ENCODE data around the gene ZNF324. TPM values are rescaled to one million over a fixed set of nuclear protein-coding genes. Genes with fewer than 3 reads are reported as not detected.
"Not testable (repeated sequence)": the region's sequence is repeated elsewhere in the genome, so short reads cannot be mapped to it uniquely, and the experiment has no call there.

Gene ZNF324
- total RNA-seq, 1 donor from 2014 or later = 12.7 TPM

DNA sequence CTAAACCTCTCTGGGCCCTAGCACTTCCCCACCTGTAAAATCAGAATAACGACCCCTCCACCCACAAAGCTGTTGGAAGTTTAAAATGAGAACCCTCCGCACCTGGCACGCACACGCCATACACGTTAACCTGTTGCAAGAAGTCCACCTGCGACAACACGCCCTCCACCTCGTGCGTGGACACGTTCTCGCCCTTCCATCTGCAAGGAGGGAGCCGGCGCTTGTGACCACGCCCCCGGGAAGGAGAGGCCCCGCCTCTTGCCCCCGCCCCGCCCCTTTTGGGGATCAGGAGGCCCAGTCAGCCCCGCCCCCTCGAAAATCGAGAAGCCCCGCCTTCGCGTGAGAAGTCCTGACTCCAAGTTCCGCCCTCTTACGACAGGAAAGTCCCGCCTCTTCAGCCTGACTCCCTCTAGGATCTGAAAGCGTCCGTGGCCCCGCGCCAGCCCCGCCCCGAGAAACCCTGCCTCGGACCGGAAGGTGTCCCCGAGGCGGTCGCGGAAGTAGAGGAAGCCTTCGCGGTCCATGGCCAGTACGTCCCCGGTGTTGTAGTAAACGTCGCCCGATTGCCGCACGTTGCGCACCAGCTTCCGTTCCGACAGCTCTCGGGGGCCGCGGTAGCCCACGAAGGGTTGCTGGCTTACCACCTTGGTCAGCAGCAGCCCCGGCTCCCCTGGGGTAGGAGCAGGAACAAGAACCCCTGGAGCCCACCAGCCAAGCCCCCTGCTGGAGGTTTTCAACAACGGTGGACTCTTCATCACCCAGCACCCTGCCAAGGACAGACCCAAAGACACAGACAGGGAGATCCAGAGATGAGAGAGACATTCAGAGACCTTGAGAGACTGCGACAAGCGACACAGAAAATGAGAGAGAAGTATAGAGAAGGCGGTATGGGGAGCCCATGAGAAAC lies 32.4 kb downstream of the ZNF324 start:
- peak; percentile 86 for DNase-seq (ENCODE audit: low read depth, low spot score)

DNA sequence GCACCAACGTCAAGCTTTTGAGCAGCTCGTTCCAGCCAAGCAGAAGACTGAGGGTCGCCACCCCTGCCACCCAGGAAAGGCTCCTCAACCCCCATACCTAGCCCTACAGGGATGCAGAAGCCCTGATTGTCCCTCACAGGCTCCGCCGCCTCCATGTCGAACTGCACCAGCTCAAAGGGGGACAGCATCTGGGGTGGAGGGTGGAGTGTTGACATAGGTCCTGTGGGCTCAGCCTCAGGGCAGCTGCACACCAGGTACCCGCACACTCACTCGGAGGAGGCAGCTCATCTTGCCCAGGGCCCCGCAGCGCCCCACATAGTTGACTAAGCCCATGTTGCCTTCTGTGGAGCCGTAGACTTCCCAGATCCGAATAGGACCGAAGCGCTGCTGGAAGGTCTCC lies 33.4 kb downstream of the ZNF324 start:
- DNase-seq (ENCODE audit: low read depth, low spot score) = no peak

DNA sequence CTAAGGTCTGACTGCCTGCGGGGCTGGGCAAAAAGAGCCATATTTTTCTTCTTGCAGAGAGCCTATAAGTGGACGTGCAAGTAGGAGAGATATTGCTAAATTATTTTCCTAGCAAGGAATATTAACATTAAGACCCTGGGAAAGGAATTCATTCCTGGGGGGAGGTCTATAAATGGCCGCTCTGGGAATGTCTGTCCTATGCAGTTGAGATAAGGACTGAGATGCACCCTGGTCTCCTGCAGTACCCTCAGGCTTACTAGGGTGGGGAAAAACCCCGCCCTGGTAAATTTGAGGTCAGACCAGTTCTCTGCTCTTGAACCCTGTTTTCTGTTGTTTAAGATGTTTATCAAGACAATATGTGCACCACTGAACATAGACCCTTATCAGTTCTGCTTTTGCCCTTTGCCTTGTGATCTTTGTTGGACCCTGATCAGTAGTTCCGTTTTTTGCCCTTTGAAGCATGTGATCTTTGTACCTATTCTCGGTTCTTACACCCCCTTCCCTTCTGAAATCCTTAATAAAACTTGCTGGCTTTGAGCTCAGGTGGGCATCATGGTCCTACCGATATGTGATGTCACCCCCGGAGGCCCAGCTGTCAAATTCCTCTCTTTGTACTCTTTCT lies 40.8 kb downstream of the ZNF324 start:
- not testable (repeated sequence) for DNase-seq (ENCODE audit: low read depth, low spot score)

DNA sequence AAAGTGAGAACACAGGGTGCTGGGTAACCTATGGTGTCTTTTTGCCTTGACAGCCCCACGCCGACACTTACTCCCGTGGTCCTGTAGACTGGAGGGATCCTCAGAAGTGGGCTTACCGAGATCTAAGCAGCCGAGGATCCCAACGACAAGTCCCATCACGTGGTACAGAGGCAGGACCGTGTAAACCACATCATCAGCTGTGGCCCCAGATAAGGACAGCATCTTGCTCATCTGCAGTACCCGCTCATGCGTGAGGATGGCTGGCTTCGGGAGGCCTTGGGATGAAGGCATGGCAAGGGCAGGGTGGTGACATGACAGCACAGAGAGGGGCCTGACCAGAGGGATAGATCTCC lies 42.8 kb downstream of the ZNF324 start:
- DNase-seq (ENCODE audit: low read depth, low spot score) = no peak

DNA sequence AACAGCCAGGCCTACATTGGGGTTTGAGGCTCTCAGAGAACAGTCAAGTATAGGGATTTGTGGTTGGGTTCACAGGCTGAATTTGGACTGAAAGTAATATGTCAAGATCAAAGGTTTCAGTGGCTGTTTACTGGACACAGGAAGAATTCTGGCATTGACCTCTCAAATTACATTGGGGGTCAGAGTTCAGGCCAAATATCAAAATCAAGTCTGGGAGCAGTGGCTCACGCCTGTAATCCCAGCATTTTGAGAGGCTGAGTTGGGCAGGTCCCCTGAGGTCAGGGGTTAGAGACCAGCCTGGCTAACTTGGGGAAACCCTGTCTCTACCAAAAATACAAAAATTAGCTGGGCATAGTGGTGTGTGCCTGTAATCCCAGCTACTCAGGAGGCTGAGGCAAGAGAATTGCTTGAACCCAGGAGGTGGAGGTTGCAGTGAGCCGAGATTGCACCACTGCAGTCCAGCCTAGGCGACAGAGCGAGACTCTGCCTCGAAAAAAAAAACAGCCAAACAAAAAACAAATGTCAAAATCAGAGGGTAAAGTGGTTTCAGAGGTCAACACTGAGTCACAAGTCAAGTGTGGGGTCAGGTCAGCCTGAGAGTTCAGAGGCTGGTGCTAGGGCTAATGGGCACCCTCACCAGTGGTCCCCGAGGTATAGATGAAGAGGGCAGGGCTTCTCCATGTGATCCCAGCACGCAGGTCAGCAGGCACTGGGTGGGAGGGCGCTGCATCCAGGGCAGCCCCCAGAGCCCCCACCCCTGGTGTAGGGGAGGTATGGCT lies 43.4 kb downstream of the ZNF324 start:
- DNase-seq (ENCODE audit: low read depth, low spot score) = no peak

DNA sequence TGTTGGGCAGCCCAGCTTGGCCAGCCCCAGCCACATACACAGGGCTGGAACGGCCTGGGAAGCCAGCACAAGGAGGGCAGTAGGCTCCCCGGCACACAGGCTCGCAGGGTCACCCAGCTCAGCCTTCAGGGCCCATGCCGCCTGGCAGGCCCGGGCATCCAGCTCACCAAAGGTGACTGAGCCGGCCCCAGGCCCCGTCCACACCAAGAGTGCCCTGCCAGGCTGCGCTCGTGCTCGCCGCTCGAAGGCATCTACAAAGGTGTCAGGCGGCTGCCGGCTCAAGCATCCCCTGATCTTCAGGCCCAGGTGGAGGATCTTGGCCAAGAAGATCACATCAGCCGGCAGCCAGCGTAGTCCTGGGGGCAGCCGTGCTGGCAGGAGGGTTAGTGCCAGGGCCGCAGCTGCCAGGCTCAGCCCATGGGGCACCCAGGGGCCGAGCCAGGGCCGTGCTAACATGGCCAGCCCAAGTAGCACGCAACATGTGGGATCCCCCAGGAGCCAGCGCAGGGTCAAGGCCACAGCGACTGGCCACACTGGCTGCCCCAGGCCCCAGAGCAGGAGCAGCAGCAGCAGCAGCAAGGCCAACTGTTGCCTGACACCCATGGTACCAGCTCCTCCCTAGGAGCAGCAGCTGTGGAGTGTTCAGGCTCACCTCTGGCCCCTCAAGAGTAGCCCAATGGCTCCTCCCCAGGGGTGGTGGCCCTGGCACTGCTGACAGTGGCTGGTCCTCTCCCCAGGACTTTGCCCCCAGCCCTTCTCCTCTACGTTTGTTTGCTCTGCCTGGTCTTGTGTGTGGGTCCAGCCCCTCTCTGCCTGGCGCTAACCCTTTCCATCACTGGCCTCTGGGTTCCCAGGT lies 44.7 kb downstream of the ZNF324 start, which contains the start of gene SLC27A5:
SLC27A5 (minus strand) TSS at position 640 of the 856 bp plus-strand sequence; CDS start at position 603, 37 bp downstream.
- DNase-seq (ENCODE audit: low read depth, low spot score) = no peak

DNA sequence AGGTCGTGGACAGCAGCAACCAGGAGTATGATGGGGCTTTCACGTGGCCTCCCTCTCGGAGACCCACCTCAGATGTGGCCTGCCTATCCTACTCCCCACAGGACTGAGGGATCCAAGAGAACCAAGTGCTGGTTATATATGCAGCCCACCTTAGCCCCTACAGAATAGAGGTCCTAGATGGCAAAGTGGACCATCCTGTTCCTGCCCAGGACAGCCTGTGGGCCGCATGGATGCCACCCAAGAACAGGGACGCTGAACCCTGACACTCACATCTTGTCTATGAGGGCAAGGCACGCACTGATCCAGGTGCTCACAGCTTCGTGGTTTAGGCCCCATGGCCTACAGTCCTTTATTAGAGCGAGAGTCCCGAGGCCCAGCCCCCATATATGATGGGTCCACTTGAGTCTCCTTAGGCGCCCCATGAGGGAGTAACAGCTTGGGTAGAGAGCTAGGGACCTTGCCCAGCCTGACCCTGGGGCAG lies 46.4 kb downstream of the ZNF324 start:
- no peak for DNase-seq (ENCODE audit: low read depth, low spot score)

DNA sequence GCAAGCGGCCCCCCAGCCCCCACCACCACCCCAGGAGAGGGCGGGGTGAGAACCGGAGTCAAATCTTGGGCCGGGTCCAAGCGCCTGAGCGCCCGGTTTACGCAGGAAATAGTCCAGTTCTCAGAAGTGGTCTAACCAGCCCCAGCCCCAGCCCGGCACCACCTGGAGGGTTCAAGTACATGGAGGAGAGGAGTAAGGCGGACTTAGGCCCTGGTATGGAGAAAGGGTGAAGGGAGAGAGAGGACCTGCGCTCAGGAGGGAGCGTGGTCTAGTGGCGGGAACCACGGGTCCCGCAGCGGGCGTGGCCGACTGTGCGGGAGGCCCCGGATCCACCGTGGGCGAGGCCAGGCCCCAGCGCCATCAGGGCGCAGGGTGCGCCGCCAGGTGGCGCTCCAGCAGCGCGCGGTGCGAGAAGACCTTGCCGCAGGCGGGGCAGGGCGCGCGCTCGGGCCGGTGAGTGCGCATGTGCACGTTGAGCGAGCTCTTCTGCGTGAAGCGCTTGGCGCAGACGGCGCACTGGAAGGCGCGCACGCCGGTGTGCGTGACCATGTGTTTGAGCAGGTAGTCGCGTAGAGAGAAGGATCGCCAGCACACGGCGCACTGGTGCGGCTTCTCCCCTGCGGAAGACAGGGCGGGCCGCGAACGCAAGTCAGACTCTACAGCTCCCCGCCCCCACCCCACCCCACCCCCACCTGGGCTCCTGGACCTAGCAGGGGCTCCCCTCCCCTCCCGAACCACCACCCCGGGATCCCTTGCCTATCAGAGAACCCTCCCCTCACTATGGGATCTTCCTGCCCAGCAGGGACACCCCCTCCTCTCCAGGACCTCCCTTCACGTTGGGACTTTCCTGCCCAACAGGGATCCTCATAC lies 47.0 kb downstream of the ZNF324 start:
- DNase-seq (ENCODE audit: low read depth, low spot score) = peak; percentile 56

DNA sequence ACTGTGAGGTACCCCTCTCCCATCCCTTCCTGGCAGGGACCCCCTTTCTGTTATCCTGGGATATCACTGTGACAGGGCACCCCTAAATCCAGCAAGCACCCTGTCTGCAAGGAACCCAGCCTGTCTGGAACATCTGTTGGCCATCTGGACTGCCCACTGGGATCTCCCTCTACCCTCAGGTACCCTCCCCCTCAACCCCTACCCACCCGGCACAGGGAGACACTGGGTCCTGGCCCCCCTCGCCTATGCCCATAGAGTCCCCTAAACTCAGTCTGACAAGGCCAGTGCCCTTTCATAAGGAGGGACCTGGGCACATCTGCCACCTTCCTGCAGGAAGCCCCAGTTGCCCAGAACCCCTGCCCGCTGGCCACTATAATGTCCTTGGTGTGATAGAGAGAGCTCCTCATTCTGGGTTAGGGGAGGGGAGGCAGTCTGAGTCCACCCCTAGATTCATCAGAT lies 47.7 kb downstream of the ZNF324 start:
- no peak for DNase-seq (ENCODE audit: low read depth, low spot score)

DNA sequence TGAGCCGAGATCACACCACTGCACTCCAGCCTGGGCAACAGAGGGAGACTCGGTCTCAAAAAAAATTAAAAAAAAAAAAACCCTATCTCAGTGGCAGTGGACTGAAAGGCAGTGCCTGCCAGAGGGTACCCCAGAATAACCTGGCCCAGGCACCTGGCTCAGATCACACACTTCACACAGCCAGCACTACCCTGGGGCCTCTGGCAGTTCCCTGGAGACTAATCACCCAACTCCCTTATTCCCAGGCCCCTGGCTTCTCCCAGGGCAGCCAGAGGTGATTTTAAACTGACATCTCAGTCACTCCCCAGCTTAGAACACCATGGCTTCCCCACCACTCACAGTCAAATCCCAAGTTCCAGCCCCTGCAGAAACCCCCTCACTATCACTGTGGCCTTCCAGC lies 48.4 kb downstream of the ZNF324 start:
- DNase-seq (ENCODE audit: low read depth, low spot score) = no peak

DNA sequence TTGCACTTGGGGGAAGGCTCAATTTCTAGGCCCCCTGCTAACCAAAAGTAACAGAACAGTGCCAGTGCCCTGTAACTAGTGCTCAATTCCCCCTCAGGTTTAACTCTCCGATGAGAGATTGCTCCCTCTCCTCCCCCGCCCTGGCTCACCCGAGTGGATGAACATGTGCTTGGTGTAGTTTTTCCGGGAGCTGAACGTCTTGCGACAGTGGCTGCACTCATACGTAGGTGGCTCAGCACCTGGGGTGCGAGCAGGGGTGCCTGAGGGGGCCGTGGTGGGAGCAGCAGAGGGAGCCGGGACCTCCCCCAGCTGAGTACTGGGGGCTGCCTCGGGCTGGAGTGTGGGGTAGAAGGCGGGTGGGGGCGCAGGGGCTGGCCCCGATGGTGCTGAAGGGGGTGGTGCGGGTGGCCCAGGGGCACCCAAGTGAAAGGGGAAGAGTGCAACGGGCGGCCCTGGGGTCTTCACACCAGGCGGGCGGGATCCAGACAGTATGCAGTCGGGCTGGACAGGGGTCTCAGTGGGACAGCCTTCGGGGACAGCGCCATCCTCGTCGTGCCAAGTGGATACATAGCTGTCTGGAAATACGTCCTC lies 49.5 kb downstream of the ZNF324 start:
- no peak for DNase-seq (ENCODE audit: low read depth, low spot score)

DNA sequence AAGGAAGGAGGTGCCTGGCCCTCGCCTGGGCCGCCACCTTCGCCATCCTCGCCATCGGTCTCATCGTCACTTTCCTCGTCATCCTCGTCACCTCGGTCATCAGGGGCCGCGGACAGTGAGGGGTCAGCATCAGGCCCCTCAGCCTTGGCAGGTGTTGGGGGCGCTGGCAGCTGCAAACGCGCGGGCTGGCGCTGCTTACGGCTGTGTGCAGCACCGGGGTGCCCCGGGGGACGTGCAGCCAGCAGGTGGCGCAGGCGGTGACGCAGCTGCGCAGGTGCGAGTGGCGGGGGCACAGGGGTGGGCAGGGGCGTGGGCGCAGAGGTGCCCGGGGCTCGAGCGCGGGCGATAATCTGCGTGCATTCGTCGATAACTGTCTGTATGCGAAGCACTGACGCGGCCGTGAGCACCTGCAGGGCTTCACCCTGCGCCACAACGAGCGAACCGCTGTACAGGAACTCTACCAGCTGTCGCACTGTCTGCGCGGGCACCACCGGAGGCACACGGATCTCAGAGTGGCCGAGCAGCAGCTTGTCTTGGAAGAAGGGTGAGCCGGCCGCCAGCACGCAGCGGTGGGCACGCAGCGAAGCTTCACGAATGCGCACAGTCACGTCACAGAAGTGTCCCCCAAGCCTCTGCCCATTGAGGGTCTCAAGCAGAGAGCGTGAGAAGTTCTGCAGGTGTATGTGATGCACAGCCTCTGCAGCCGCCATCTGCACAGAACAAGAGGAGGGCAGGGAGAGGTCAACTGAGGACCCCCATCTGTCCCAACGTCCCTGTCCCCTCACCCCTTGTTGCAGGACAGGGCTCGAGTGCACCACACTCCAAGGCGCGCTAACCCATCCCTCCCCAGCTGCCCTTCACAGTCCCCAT lies 50.3 kb downstream of the ZNF324 start:
- DNase-seq (ENCODE audit: low read depth, low spot score) = no peak

DNA sequence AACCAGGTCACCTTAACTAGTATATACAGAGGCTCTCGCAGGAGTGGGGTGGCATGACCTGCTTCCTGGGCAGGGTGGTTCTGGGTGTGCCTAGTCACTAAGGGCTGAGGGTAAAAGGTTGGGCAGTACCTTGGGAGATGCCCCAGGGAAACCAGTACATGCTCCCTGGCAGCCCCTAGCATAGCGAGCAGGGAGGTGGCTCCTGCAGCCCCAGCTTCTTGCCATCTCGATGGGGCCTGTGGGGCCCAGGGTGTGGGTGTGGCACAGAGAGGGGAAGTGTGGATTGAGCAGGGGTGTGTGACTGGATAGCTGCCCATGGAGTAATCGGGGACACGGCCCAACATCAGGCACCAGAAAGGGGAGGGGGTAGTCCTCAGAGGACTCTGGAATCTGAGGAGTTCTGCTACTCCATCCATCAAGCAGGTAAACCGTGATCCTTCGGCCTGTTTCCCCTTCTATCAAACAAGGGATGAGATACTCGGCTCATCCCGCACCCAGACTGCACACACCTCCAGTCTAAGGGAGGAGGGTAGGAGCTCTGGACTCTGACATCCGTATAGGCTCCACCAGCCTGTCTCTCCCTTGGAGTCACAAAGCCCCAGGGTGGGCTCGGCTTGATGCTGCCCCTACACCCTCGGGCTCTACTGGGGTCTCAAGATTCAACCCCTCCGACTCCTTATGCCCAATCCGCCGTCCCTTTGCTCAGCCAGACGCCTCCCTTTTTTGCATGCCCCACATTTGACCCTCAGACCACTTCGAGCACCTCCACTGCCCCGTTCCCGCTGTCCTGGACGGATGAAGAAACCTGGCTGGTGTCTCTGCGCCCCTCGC lies 51.6 kb downstream of the ZNF324 start:
- no peak for DNase-seq (ENCODE audit: low read depth, low spot score)

DNA sequence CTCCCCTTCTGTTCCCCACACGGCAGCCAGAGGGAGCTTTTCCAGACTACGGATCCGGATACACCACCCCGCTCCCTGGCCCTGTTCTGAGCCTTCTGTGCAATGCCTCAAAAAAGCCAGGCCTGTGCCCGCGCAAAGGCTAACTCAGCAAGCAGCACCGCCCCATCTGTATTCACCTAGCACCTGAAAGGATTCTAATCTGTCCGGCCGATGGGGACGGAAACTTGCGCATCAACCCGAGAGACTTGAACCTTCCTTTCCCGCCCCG lies 52.1 kb downstream of the ZNF324 start:
- DNase-seq (ENCODE audit: low read depth, low spot score) = peak; percentile 58

DNA sequence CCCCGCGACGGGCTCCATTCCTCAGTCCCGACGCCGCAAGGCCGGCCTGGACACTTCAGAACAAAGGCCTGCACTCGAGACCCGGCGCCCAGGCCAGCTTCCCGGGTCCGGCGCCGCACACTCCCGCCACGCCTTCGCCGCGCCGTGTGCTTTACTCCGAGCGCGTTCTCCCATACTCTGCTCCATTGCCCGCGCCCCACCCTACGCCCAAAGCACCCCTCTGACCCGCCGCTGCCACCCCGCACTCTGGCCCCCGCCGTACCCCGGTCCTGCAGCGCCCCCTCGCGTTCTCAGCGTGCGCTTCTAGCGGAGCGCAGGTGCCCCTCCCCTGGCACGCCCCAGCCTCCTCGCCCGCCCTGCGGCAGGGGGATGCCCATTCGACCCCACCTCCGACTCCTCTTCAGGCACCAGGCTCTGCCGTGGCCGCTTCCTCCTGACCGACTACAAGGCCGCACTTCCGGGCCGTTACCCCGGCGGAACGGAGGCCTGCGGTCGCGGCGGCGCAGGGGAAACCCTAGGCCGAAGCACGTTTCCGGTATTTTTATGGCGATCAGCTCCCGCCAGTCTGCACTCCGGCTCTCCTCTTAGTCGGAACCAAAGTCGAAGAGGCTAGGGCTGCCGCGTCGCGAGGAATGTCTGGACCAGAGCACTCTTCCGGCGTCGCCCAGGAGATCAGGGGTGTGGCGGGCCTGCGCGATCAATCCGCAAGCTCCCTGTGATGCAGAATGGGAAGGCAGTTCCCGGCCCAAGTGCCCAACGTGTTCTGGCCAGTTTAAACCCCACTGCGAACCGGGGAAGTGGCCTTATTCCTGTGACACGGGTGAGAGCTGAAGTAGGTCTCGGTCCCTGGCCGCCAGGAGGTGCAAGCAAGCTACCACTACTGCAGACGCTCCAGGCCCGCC lies 52.7 kb downstream of the ZNF324 start, which contains the start of gene ZBTB45:
ZBTB45 (minus strand) TSS at position 456 of the 902 bp plus-strand sequence. CDS start 2,137 bp downstream, outside the sequence.
- DNase-seq (ENCODE audit: low read depth, low spot score) = peak; percentile 82

DNA sequence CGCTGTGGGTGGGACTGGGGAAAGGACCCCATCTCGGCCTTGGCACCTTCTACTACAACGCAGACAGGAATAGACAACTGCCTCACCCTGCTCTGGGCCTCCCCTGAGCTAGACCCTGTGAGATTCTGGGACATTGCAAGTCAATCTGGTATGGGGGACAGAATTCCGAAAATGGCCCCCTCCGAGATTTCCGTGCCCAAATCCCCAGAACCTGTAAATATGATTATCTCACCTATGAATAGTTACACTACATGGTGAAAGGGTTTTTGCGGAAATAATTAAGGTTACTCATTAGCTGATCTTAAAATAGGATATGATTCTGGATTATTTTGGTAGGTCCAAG lies 53.3 kb downstream of the ZNF324 start:
- DNase-seq (ENCODE audit: low read depth, low spot score) = no peak

DNA sequence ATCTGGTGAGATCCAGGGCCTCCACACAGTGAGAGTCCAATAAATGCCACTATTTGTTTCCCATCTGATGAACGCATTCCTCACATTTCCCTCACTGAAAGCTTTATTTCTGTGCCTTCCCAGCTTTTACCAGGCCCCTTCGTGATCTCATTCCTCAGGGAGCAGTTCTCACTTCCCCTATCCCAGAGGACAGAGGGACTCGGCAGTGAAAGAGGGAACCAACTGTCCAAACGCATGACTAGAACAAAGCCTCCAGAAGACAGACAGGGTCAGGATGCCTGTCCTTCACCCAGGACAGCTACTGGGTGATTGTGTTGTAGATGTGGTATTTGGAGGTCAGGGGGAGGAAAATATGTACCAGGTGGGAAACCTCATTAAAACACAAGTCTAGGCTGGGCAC lies 54.8 kb downstream of the ZNF324 start:
- DNase-seq (ENCODE audit: low read depth, low spot score) = no peak
